NT2/D1 (cell line): ENCODE measurements around the gene CEP19.

Experiments used
- SUZ12 ChIP-seq: IDR thresholded peaks from 2 replicates; pipeline ENCODE4 v1.6.1; 2011; ENCODE audit not compliant: insufficient read length, insufficient read depth; ENCODE audit errors: extremely low read depth
- YY1 ChIP-seq: IDR thresholded peaks from 2 replicates; pipeline ENCODE4 v1.6.1; 2011; ENCODE audit not compliant: insufficient read length, insufficient read depth

DNA sequence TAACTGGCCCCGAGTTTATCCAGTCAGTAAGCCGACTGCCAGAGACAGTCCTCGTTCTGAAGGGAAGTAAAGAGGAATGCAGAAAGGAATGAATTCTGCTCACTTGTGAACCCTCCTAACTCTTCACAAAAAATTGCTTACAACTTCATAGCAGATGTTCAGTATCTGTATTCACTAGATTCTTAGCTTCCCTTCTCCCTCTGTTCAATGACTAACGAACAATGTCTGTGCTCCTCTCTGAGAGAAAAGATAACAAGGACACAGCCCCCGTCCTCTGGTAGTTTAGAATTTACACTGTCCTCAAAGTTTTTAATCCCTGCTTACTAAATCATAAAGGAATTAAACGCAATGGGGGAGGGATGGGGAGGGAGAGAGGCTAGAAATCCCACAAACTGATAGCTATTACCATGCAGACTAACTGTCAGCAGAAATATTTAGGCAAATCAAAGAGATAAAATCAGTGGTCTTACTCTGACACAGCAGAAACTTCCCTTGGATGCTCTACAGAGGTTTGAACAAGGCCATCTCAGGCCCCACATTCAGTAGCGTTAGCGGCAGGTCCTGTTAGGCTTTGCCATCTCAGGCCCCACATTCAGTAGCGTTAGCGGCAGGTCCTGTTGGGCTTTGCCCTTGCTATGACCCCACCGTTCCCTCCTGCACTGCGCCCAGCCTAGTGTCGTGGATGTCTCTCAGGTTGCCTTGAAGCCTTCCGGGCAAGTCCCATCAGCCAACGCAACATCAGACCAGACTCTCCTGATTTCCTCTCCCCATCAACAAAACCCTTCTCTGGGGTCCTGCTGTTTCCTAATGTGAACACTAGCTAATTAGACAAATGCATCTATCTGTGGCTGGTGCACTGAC, 49.1 kb downstream of the CEP19 start:
- TF ChIP-seq SUZ12 (no peak), YY1 (no peak)
